Glutamatergic neuron (in vitro differentiated cells): ENCODE results near the gene GABRA4. TPM values are rescaled to one million over a fixed set of nuclear protein-coding genes. Genes with fewer than 3 reads are reported as not detected.

Source experiments
- DNase-seq: peaks from one replicate; pipeline ENCODE4 v3.0.0; 2022
- H3K27ac Mint-ChIP-seq: one replicate; pipeline ENCODE4 v1.8.0; 2020; ENCODE audit warnings: mild to moderate bottlenecking, mixed read lengths, inconsistent platforms; ENCODE audit not compliant: unreplicated experiment
- H3K27me3 Mint-ChIP-seq: one replicate; pipeline ENCODE4 v1.8.0; 2020; ENCODE audit warnings: mild to moderate bottlenecking, moderate library complexity, mixed read lengths, inconsistent platforms; ENCODE audit not compliant: unreplicated experiment
- H3K36me3 Mint-ChIP-seq: one replicate; pipeline ENCODE4 v1.8.0; 2020; ENCODE audit warnings: mild to moderate bottlenecking, mixed read lengths, inconsistent platforms; ENCODE audit not compliant: unreplicated experiment
- H3K4me1 Mint-ChIP-seq: one replicate; pipeline ENCODE4 v1.8.0; 2020; ENCODE audit warnings: mild to moderate bottlenecking, low read depth, mixed read lengths, inconsistent platforms; ENCODE audit not compliant: unreplicated experiment
- H3K4me3 Mint-ChIP-seq: one replicate; pipeline ENCODE4 v1.8.0; 2020; ENCODE audit warnings: mild to moderate bottlenecking, mixed read lengths, inconsistent platforms; ENCODE audit not compliant: unreplicated experiment
- H3K9me3 Mint-ChIP-seq: one replicate; pipeline ENCODE4 v1.8.0; 2020; ENCODE audit warnings: mild to moderate bottlenecking, moderate library complexity, mixed read lengths, inconsistent platforms; ENCODE audit not compliant: unreplicated experiment
- total RNA-seq: library from RNA; stranded (reverse); fragmentation: NEBNext Ultra II Directional; extraction: Animal tissue kit (Norgen Biotek cat#: 25700); gene quantifications from one replicate; pipeline ENCODE4 v1.2.1, GENCODE V29; 2021; ENCODE audit not compliant: unreplicated experiment
- TF ChIP-seq, protein P1 (sequence below): fragments of 200-600 bp; sonication (generic); IDR thresholded peaks from one replicate; pipeline ENCODE4 v1.5.0; 2021; ENCODE audit not compliant: partially characterized antibody, unreplicated experiment

The GABRA4 gene
- total RNA-seq, 1 donor from 2014 or later, result not detected

DNA sequence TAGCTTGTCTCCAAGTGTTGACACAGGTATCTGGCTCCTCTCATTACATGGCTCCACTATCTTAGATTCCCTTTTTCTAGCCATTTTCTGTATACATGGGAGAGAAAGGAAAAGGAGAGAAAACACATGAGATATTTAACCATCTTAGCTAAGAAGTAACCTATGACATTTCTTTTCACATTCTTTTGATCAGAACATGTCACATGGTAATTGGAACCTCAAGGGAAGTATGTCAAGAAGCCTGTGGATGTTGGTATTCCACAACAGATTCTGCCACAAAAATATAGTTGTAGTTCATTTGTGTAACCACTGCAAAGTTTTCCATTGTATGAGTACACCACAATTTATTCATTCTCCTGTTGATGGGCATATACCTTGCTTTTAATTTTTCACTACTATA, 19.3 kb upstream of the GABRA4 start:
- H3K9me3 Mint-ChIP-seq, result no peaks in the 10 kb centered on the region
- DNase-seq, result no peak
- no peaks in the 10 kb centered on the region for H3K27me3 Mint-ChIP-seq
- H3K4me3 Mint-ChIP-seq, result no peak overlapping the region
- H3K4me1 Mint-ChIP-seq, result no peaks in the 10 kb centered on the region
- H3K27ac Mint-ChIP-seq, result no peak overlapping the region
- TF ChIP-seq, protein P1, sequence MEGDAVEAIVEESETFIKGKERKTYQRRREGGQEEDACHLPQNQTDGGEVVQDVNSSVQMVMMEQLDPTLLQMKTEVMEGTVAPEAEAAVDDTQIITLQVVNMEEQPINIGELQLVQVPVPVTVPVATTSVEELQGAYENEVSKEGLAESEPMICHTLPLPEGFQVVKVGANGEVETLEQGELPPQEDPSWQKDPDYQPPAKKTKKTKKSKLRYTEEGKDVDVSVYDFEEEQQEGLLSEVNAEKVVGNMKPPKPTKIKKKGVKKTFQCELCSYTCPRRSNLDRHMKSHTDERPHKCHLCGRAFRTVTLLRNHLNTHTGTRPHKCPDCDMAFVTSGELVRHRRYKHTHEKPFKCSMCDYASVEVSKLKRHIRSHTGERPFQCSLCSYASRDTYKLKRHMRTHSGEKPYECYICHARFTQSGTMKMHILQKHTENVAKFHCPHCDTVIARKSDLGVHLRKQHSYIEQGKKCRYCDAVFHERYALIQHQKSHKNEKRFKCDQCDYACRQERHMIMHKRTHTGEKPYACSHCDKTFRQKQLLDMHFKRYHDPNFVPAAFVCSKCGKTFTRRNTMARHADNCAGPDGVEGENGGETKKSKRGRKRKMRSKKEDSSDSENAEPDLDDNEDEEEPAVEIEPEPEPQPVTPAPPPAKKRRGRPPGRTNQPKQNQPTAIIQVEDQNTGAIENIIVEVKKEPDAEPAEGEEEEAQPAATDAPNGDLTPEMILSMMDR, result no peak
- H3K36me3 Mint-ChIP-seq, result no peaks in the 10 kb centered on the region

DNA sequence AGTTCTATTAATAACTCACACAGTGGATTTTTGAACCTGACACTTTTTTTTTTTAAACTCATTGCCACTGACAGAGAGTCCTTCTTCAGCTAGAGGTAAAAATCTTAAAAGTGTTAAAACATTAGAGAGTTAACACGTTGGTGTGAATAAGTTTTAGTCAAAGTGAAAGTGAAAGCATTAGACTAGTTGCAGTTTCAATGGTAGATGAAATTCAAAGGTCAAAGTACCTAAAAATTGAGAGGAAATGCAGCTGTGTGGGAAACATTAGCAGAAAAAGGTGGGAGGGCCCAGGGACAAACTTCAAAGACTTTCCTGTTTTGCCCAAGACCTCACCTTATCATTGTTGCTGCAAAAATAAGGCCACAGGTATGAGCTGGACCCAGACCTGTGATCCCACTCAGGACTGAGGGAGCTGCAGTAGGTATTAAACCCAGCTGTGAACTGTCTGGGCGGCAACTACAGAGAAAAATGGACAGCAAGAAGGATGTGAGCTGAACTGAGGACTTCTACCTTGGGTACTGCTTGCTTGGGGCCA, 17.6 kb upstream of the GABRA4 start:
- no peak for DNase-seq
- no peak overlapping the region for H3K27ac Mint-ChIP-seq
- H3K4me3 Mint-ChIP-seq, result no peak overlapping the region
- H3K4me1 Mint-ChIP-seq, result no peaks in the 10 kb centered on the region
- no peaks in the 10 kb centered on the region for H3K9me3 Mint-ChIP-seq
- H3K36me3 Mint-ChIP-seq, result no peaks in the 10 kb centered on the region
- no peaks in the 10 kb centered on the region for H3K27me3 Mint-ChIP-seq
- TF ChIP-seq, protein P1, result no peak

DNA sequence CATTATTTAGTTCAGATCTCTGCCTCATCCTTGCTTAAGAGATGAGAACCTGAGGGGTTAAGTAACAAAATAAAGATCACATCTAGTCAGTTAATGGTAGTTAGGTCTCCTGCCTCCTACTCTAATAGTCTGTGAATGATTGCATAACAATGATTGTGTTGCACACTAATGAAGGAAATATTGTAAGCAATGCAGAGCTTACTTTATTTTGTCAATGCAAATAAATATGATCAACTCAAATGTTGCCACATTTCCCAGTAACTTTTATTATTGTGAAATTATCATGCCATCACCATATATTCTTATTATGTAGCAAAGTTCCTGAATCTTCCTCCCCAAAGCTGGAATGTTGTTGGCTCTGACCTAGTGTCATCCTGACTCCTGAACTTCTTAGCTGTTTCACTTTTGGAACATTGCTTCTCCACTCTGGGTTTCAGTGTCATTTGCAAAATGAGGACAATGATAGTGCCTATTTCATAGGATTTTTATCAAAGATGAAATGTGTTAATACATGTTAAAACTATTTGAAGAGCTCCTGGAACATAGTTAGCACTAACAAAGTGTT, 17.0 kb upstream of the GABRA4 start:
- no peaks in the 10 kb centered on the region for H3K27me3 Mint-ChIP-seq
- H3K4me3 Mint-ChIP-seq, result no peak overlapping the region
- H3K27ac Mint-ChIP-seq, result no peak overlapping the region
- TF ChIP-seq, protein P1, result no peak
- H3K9me3 Mint-ChIP-seq, result no peaks in the 10 kb centered on the region
- no peaks in the 10 kb centered on the region for H3K36me3 Mint-ChIP-seq
- no peaks in the 10 kb centered on the region for H3K4me1 Mint-ChIP-seq
- DNase-seq, result no peak

DNA sequence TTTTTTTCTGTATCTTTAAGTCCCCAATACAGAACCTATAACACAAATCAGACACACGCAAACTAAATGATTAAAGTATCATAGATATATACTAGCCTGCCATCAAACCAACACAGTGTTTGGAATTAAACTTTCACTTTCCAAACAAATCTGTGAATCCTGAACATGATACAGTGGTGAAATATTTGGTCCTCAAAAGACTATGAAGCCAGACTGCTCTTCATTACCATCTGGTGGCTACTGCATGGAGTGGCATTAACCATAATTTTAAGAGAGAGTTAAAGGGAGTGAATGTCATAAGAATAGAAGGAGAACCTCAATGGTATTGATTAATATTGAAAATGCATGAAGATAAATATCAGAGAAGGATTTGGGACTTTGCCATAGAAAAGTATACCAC, 9.2 kb upstream of the GABRA4 start:
- Mint-ChIP-seq H3K27ac (no peak overlapping the region), H3K4me1 (no peaks in the 10 kb centered on the region), H3K36me3 (no peaks in the 10 kb centered on the region), H3K9me3 (no peaks in the 10 kb centered on the region), H3K27me3 (no peaks in the 10 kb centered on the region), H3K4me3 (no peak overlapping the region)
- no peak for DNase-seq
- TF ChIP-seq, protein P1, result no peak

DNA sequence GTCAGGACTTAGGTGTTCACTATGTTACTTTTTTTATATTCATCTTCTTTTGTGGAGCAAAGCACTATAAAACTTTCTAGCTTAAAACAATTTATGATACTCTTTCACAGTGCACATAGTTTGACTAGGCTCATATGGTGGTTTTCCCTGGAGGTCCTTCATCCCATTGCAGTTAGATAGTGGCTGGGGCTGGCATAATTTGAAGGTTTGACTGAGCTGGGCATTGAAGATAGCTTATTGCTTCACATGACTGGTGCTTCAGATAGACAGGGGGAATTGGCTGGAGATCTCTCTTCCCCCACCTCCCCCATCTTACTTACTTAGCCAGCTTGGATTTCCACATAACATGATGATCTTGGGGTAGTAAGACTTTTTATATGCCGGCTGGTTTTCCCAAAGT, 7.0 kb upstream of the GABRA4 start:
- Mint-ChIP-seq H3K27me3 (no peaks in the 10 kb centered on the region), H3K4me1 (no peaks in the 10 kb centered on the region), H3K36me3 (no peaks in the 10 kb centered on the region), H3K27ac (no peak overlapping the region), H3K9me3 (no peaks in the 10 kb centered on the region), H3K4me3 (no peak overlapping the region)
- no peak for DNase-seq
- TF ChIP-seq, protein P1, result no peak
